HG03342 (cell line): ENCODE data around the gene TGM1.

Source experiments
- ATAC-seq: cut with Tn5 transposase; IDR thresholded peaks from one replicate; pipeline ENCODE4 v1.9.1; 2021; ENCODE audit warnings: mild to moderate bottlenecking, moderate library complexity; ENCODE audit not compliant: unreplicated experiment

The TGM1 gene

GRCh38 chr14:24271134-24271833, 8.3 kb upstream of the TGM1 start, which contains the start of gene RABGGTA:
RABGGTA (minus strand) TSS chr14:24271597; CDS start chr14:24271115, 482 bp downstream.
- ATAC-seq: peak; percentile 83

GRCh38 chr14:24270537-24271133, 7.7 kb upstream of the TGM1 start:
- ATAC-seq: no peak

DNA sequence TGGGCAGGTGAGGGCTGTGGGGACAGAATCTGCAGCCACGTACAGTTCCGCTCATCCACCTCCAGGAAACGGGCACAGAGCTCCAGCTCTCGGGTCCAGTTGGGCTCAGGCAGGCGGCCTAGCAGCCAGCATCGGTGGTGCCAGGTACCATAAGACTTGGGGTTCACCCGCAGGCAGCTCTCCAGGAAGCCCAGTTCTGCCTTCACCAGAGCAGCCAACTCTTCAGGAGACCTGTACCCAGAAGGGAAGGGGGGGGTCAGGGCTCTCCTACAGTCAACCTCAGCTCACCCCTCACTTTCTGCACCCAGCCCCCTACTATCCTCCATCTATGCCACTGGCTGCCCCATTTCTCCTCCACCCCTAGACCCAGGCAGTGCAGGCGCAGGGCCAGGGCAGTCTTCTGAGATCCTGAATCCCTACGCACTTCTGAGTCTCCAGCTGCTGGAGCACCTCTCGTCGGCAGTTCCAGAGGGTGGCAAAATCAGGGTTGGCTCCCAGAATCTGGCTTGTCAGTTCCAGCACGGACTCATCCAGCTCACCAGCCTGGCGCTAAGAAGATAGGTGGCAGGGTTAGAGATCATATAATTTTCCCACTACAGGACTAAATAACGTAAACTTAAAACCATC, 7.0 kb upstream of the TGM1 start:
- no peak for ATAC-seq

- ATAC-seq: no peak
Observed at GRCh38 chr14:24269368-24269767, 6.4 kb upstream of the TGM1 start.

DNA sequence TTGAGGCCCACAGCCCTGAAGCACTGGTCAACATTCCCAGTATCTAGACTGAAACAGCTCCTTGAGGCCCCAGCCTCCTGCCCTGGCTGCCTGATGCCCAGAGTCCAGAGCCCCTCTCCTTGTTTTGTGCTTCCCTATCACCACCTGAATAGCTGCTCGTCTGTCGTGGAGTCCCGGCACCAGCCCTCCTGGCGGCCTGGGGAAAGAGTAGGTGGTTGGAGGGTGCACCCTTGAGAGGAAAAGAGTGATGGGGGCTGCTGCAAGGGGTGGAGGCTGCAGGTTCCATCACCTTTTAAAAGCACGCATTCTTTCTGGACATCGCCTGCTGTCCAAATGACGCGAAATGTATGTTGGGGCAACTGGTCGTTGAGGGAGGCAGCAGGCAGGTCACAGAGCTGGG, 5.2 kb upstream of the TGM1 start:
- ATAC-seq: no peak

- no peak for ATAC-seq
Observed at GRCh38 chr14:24267516-24267915, 4.5 kb upstream of the TGM1 start.

GRCh38 chr14:24266344-24267244, 3.6 kb upstream of the TGM1 start:
- ATAC-seq: no peak

GRCh38 chr14:24264298-24264697, 1.3 kb upstream of the TGM1 start:
- ATAC-seq: no peak

DNA sequence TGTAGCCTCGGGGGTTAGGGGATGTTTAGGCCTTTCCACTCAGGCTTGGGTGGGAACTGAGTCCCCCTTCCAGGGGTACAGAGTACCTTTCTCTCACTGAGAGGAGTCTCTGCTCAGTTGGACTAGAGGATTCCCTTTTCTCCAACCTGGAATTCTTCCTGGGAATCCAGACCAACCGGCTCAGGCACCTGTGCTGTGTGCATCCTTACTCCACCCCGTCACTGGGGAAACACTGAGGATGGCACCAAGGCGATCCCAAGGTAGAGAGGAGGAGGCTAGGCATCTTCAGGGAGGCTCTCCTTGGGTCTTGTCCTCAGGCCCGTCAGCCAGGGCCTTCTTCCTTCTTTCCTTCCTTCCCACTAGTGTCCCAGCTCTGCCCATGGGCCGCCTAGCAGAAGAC, 871 bp upstream of the TGM1 start:
- ATAC-seq: no peak

DNA sequence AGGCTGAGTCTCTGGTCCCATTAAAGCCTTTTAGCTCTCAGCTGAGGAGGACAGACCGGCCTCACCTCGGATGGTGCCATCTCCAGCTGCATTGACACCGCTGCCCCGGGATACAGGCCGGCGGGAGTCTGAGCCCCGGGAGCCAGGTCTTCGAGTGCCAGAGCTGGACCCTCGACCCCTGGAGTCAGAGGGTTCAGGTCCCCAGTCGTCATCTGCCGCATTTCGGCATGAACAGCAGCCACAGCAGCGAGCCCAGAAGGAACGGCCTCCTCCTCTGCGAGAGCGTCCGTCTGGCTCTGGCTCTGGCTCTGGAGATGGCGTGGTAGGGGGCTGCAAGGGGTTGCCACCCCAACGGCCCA, 1.0 kb downstream of the TGM1 start:
- ATAC-seq: no peak

DNA sequence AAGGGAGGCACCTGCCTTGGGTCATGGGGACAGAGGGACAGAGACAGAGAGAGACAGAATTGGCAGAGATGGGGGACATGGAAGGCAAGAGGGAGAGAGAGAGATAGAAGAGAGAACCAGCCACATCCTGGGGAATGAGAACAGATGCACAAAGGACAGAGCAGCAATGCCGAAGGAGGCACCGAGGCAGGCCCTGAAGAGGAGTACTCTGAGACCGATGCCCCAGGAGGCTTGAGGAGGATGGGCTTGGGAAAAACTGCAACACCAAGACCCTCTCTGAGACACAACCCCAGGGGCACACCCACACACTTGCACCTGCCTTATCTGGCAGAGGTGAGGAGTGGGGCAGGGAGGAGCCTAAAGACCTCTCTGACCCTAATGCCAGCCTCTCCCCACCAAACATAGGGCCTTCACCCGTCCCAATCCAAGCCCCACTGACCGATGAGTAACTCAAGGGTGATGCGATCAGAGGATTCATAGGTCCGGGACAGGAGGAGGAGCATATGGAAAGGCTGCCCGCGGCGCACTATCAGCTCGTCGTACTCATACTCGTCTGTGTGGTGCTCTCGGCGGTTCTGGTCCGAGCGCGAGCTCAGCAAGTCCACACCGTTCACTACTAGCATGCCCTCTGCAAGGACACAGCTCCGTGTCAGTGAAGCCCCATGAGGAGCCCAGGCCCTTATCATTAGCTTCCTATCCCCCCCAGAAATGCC, 1.6 kb downstream of the TGM1 start:
- no peak for ATAC-seq

DNA sequence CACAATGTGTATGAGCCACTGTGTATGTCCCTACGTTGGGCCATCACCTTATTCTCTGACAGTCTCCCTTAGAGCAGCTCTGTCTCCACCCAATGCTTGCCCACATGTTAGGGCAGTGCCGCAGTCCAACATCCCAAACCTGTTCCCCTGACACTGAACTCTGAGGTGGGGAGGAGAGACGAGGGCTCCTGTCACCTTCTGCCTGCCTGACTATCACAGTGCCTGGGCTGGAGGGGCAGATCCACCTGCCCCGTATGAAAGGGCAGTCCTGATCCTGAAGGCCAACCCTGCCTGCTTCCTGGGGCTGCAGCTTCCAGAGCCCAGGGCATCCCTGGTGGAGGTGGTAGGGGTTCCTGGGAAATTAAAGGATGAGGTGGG, 2.2 kb downstream of the TGM1 start:
- no peak for ATAC-seq

DNA sequence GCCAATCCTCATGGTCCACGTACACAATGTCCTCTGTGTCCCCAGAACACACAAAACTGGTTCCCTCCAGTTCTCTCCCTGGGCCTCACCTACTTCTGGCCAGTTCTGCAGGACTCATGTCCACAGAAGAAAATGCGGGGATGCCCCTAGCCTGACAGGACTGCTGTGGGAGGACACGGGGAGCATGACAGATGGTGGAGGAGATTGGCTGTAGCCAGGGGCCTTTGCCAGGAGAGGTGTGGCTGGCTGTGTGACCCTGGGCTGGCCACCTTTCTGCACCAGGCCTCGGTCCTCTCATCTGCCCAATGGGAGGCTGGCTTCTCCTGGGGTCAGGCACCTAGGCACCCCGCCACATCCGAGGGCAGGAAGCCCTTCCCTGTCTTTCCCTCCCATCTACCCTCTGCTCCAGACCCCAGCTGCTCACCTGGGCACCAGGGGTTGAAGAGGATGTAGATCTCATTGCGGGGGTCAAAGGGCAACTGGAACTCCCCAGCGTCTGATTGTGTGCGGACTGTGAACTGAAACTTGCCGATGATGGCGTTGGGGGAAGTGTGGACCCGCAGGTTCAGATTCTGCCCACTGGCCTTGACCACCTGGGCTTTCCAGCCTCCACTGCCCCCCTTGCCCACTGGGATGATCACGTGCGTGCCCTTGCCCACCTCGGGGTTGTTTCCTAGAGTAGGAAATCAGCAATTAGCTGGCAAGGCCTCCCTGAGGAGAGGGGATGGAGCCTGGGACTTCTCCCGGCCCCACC, 2.8 kb downstream of the TGM1 start:
- no peak for ATAC-seq

DNA sequence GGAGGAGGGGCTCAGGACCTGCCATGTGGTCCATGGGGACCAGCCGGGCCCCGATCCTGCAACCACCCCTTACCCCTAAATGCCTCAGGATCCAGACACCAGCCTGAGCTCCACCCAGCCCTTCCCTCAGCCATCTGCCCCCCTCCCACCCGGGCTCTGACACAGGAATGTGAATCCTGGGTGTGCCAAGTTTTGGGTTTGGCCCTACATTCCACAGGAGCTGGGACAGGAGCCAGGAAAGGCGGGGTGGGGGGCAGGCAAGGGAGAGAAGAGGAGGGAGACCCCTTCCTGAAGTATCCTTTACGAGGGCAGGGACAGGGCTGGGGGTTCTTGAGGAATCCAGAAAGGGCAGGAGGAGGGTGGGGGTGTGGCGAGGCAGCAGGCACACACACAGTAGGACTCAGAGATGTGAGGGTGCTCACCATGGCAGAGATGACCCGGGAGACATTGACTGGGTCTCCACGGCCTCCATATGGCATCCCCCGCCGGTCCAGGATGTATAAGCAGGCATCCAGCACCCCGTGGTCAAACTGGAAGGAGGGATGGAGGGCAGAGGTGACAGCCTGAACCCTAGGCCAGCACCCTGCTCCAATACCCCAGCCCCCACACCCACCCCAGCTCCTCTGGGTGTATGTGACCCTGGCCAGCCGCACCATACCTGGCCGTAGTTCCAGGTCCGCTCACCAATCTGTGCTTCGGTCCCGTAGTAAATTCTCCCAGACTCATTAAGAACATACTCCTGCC, 3.5 kb downstream of the TGM1 start:
- no peak for ATAC-seq

GRCh38 chr14:24258548-24259265, 4.3 kb downstream of the TGM1 start:
- no peak for ATAC-seq

DNA sequence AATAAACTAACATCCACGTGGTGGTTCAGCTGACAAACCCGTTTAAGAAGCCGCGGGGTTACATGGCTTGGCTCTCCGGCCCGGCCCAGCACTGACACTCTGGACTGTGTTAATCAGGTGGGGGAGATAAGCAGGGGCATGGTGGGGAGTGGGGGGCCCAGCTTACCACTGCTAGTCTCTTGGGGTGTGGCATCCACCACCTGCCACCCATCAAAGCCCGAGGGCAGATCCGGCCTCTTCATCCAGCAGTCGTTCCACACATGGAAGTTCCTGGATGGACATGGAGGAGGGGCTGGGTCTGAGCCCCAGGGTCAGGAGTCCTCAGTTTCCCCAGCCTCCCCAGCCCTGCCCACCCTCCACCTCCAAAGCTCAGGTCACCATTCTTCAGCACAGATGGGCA, 4.9 kb downstream of the TGM1 start:
- ATAC-seq: no peak

- ATAC-seq: no peak
Observed at GRCh38 chr14:24256960-24257359, 6.0 kb downstream of the TGM1 start.

DNA sequence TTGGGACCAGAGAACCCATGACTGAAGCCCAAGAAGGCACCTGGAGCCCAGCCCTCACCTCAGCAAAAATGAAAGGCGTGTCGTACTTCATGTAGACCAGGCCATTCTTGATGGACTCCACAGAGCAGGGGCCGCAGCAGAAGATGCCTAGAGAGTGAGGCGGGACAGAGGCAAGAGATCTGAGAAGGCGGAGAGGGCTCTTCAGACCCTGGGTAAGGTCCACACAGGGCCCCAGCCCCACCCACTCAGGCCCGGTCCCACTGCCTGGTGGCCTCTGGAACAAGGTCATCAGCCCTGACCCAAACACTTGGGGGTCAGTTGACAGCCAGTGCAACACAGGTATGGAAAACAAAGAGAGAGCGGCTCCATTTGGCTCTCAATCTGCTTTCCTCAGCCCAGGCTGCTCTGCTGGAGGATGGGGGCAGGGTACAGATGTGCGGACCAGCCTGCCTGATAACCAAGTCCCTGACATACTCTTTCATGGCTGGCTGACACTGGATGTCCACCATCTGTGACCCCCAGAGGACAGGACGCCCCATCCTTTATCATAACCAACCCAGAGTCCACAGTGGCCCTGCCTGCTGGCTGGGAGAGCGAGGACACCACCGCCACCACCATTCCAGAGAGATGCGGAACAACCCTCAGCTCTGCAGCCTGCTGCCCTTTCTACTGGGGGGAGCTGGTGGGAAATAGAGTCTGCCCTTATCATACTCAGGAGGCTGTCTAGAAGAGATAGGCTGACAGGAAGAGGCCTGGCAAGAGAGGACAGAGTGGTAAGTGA, 6.9 kb downstream of the TGM1 start:
- ATAC-seq: no peak
